Stimulated activated CD4-positive, alpha-beta T cell treated with anti-CD3 and anti-CD28 coated beads, Interleukin-1b, Interleukin-23, amount 100 ng/mL, for 48 hours (primary cell): ENCODE measurements around the gene SLC13A3.

Experiments
- DNase-seq: peaks from one replicate; pipeline ENCODE4 v3.0.0-alpha.2; 2020

SLC13A3 gene

DNA sequence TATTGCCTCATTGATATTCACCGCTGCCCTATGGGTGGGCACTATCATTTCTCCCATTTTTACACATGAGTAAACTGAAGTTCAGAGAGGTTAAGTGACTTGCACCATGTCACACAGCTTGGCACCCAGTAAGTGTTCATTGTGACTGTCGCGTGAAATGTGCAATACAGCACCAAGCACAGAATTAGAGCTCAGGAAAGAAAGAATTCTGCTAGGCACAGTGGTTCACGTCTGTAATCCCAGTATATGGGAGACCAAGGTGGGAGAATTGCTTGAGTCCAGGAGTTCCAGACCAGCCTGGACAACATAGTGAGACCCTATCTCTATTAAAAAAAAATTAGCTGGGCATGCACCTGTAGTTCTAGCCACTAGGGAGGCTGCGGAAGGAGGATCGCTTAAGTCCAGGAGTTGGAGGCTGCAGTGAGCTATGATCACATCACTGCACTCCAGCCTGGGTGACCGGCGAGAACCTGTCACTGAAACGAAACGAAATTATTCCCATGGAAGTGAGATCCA lies 626 bp downstream of the SLC13A3 start:
- DNase-seq = no peak

DNA sequence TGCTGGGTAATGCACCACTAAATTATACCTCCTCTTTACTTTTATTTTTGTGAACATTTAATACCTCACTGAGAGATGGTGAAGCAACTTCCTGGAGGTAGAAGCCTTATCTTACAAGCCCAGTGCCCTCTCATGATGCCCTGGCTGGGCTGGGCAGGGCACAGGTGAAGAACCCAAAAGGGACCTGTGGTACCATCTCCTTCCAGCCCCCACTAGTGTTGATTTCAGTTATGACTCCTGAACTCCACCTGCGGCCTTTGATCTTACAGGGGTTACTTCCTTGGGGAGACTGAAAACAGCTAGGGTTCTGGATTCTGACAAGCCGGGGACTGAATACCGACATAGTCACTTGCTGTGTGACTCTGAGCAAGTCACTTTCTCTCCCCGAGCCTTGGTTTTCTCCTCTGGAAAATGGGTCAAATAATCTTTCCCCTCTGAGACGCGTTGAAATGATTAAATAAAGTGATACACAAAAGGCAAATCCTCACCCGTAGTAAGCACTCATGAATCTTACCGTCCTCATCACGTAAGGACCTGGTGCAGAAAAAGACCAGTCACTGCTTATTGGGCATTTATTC lies 1.2 kb downstream of the SLC13A3 start:
- DNase-seq = no peak

DNA sequence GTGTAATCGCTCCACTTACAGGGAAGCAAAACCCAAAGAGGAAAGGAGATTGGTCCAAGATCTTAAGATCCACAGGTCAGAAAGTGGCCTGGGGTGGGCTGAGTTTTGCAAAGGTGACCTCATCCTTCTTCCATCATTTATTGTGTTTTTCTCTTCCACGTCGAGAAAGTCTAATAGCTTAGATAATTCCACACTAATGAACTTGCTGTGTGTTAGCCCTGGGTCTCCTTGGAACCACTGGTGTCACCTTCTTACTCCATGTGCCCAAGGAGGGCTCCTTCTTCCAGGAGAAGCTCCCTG lies 1.7 kb downstream of the SLC13A3 start:
- DNase-seq = no peak

DNA sequence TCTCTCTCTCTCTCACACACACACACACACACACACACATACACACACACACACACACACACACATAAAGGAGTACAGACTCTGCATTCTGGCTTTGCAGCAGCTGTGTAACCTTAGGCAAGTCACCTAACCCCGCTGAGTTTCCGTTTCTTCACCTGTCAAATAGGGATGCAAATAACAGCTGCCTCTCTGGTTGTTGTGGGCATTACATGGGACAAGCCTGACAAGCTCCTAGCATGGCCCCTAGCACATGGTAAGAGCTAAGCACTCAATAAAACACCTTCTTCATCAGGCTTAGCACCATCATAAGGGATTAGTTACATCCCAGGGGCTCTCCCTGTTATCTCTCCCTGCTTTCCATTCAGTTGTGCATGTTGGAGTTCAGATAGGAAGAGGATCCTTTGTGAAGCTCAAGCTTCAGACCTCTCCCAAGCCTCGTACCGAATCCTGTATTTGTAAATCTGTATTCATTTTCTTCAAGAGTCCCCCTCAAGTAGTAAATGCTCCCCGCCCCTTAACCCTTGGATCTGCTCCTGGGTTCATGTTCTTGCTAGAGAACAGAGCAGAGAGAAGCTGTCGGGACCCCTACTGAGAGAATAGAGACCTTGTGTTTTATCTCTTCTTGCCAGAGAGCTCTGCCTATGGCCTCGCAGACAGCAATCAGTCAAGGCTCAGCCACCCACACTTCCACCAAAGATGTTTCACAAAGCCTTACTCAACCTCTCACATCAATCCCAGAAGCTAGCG lies 2.2 kb downstream of the SLC13A3 start:
- DNase-seq = no peak

DNA sequence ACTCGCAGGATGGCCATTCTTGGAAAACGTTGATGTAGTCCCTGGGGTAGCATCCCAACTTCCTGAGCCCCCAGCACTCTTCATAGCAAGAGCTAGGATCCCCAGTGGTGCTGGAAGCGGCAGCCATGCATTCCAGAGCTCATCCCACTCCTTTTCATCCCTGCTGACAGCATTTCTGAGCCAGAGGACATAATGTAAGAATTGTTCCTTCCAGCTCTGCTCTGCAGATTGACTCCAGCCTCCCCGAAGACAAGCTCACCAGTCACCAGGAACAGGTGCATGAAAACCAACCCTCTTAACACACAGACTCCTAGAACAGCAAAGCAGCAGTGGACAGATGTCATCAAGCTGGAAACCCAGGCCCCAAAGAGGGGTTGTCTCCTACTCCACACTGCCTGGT lies 3.8 kb downstream of the SLC13A3 start:
- DNase-seq = no peak

DNA sequence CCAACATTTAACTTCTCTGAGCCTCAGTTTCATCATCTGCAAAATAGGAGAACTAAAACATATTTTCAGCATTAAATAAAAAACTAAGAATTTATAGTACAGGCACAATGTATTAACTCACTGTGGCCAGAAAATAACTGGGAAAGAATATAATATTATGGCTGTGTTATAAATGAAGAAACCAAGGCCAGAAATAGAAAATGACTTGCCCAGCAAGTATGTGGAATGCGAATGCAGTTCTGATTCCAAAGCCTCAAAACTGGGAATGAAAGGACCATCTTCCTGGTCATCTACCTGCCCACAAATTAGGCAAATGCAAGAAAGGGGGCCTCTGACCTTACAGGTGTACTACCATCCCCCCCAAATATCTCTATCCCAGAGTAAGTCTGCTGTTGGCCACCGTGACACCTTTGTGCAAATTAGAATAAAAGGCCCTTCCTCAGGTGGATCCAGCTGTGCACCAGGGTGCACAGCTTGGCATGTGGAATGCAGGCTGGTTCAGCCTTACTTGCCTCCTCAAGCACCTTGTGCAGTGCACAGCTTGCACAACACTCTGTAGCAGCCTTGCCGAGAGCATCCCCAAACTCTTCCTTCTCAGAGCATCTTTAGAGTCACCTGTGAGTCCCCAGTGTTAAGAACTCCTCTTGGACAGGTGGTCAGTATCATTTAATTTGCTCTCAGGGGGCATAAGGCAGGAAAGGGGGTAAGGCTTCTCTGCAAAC lies 4.4 kb downstream of the SLC13A3 start:
- no peak for DNase-seq

DNA sequence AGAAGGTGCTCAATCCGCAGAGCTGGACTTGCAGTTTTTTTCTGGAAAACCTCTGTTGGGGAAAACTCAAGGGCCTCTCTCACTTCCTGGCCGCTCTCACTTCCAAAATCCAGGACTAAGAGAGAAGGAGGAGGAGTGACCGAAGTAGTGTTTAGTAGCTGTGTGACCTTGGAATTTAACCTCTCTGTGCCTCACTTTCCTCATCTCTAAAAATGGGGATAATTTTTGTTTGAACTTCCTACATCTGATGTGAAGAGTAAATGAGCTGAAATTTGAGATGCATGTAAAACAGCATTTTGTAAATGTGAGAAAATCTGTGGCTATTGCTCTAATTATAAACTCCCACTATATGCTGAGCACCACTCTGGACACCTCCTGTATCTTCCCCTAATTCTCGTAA lies 5.1 kb downstream of the SLC13A3 start:
- DNase-seq = no peak

DNA sequence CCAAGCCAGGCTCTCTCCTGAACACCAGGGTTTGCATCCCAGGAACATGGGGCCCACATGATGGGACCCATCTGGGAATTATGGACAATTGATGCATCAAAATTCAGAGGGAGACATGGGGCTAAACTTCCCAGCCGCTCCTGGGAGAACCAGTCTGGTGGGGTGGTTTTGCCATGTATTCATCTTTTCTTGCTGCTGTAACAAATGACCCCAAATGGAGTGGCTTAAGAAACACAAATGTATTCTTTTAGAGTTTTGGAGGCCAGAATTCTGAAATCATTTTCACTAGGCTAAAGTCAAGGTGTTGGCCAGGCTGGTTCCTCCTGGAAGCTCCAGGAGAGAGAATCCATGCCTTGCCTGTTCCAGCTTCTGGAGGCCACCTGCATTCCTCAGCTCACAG lies 6.5 kb downstream of the SLC13A3 start:
- DNase-seq = no peak

DNA sequence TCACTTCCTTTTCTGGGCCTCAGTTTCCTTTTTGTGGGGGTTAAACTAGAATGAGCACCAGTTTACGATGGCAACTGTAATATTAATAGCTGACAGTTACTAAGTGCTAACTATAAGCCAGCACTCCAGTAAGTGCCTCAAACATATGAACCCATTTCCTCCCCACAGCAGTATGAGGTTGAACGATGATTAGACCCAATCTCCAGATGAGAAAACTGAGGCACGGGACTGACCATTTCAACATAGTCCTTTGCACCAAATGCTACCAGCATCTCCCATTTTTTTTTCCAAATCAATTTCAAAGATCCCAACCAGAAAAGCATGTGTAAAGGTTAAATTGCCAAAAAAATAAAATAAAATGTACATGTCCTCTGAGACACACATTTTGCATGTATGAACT lies 7.1 kb downstream of the SLC13A3 start:
- no peak for DNase-seq

DNA sequence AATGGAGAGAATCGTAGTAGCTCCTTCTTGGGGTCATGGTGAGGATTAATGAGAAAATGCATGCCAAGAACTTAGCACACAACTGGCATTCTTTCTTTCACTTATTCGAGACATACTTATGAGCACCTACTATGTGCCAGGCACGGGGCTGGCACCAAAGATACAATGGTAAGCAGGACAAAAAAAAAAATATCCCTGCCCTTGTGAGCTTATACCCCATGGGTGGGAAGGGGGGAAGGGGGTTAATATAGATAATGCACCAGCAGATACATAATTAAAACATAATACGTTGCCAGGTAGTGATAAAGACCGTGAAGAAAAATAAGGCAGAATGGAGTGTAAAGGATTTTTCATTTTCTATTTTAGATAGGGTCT lies 8.3 kb downstream of the SLC13A3 start:
- DNase-seq = no peak

DNA sequence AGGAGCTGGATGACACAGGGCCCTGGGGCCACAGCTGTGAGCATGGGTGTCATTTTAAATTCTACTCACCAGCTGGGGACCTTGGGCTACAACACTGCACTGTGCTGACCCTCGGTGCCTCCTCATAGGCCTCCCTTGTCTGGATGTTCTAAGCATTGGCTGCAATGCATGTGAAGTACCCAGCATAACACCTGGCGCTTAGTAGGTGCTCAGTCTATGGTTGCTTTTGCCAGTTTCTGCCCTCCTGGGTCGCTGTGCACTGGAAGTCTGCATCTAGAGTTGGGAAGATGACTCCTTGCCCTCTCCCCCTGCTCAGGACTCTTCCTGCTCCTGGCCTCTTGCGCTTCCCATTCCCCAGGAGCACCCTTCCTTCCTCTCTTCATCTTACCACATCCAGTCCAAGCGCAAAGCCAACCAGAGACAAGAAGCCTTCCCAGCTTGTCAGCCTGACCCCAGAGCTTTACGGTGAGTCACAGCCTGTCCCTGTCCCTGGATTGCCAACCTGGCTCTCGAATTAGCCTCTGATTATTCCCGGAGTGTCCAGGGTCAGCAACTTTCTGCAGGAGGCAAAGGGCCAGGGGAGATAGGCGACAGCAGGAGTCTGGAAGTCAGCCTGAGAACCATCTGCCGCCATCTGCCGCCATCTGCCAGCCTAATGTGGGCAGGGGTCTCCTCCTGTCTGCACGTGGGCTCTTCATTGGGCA lies 8.8 kb downstream of the SLC13A3 start:
- no peak for DNase-seq

DNA sequence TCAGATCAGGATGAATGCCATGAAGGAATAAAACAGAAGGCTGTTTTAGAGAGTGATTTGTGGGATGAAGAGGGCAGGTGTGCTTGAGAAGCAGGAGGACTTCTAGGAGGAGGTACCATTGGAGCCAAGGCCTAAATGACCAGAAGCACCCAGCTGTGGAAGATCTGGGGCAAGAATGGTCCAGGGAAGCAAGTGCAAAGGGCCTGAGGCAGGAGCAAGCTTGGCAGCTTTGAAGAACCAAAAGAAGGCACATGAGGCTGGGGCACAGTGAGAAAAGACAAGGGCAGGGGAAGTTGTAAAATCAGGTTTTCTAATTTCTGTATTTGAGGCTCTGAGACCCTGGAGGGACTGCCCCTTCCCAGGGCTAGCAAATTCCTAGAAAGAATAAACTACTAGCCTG lies 9.8 kb downstream of the SLC13A3 start:
- DNase-seq = no peak

DNA sequence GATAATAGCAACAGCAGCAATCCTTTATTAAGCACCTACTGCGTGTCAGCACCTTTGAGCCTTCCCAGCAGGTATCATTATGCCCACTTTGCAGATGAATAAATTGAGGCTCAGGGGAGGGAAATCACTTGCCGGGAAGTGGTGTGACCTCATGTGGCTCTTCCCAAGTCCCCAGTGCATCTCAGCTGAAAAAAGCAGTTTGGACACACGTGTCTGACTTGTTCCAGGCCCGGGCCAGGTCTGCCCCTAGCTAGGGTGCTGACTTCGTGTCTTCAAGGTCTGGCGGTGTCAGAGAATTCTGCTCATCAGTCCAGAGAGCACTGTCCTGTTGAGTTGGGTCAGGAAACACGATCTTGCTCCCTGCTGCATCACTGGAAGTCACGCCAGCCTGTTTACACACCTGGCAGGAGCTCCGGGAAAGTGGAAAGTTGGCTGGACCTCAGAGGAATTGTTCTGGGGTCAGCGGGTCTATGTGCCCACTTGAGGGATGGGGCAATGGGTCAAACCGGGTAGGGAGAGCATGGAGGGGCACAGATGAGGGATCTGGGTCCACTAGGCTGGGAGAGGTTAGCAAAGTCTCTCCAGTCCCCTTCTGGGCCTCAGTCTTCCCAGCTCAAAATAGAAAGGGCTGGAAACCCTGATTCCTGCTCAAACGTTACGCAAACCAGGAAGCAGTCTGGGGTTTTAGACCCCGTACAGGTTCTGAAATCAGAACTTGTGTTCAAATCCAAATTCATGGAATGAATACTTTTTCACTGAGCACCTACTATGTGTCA lies 10.5 kb downstream of the SLC13A3 start:
- no peak for DNase-seq

DNA sequence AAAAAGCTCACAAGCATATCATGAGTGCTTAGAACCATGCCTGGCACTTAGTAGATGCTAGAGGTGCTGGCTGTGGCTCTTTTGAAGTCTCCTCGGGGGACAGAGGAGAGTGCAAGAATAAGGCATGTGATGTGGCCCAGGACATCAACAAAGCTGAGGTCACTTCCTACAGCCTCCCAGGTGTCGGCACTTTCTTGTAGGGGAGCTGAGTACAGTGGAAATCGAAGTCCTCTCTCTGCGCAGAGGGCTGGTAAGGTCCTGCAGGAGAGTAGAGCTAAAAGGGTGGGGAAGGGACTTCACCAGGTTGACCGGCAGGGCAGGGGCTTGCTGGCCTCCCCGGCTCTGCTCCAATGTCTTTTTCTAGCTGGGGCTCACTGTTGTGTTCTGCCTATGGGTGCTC lies 11.2 kb downstream of the SLC13A3 start:
- no peak for DNase-seq

DNA sequence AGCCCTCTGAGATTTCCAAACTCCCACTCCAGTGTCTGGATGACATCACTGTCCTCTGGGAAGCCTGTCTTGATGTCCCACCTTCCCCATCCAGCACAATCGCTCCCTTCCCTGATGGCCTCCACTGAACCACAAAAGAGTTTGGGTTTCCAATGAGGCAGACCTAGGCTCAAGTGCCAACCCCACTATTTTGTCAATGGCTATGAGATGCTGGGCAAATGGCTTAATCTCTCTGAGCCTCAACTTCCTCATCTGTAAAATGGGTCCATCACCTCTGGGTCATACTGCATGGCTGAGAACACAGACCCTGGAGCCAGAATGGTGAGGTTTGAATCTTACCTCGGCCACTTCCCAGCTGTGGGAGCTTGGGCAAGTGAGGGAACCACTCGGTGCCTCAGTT lies 11.7 kb downstream of the SLC13A3 start:
- no peak for DNase-seq

DNA sequence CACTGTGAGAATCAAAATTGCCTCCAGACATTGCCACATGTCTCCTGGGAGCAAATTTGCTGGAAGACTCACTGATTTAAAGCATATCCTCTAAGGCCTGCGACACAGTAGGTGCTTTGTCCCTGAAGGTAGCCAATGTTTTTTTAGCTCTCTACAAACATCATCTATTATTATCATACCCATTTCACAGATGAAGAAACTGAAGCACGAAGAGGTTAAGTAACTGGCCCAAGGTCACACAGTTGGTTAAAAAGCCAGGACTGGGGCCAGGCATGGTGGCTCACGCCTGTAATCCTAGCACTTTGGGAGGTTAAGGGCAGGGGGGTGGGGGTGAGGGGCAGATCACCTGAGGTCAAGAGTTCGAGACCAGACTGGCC lies 12.4 kb downstream of the SLC13A3 start:
- DNase-seq = no peak

DNA sequence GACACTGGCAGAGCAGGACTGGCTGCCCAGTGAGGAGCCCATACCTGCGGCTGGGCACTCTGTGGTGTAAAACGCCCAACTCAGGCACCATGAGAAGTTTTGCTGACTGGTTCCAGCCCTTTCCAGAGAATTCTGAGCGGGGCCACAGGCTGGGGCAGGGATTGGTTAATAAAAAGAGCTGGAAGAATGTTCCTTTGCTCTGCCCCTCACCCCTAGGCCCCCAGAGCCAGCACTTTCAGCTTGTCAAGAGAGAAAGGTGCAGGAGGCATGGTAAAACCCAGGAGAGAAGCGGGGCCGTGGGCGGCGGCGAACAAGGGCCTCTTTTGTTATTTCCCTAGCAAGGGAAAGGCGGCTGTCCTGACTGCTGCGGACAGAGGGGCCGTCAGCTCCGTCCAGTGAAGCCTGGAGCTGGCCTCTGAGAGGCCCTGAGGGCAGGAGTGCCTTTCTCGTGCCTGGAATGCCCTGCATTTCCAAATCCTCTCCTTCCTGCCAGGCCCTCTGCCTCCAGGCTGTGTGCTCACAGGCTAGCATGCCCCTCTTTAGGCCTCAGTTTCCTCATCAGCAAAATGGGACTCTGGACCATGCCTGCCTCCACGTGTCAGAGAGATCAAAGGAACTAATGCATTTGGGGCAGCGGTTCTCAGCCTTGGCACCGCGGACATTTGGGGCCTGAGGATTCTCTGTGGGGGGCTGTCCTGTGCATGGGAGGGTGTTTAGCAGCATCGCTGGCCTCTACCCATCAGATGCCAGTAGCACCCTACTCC lies 12.9 kb downstream of the SLC13A3 start:
- DNase-seq = no peak

DNA sequence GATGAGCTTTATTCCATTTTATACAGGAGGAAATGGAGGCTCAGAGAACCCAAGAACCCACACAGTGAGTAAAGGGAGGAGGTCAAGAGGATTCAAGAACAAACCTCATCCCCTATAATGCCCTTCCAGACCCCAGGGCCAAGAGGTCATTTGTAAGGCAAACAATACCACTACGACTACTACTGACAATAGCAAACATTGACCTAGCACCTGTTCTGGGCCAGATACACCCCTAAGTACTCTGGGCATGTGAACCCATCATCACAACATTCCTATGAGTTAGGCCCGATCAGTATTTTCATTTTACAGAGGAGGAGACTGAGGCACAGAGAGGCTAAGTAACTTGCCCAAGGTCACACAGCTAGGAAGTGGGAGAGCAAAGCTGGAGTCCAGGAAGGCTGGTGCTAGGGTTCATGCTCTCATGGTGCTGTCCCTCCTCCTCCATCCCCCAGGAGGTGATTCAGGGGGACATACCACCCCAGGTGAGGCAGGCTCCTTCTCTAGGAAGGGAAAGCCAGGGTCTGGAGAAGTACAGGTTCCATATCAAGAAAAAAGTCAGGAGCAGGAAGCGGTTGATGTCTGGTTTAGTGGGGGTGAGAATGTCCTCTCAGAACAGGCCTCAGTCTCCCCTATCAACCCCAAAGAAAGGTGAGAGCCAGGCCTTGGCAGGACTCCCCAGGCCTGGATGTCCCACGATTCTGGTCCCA lies 13.7 kb downstream of the SLC13A3 start:
- no peak for DNase-seq

DNA sequence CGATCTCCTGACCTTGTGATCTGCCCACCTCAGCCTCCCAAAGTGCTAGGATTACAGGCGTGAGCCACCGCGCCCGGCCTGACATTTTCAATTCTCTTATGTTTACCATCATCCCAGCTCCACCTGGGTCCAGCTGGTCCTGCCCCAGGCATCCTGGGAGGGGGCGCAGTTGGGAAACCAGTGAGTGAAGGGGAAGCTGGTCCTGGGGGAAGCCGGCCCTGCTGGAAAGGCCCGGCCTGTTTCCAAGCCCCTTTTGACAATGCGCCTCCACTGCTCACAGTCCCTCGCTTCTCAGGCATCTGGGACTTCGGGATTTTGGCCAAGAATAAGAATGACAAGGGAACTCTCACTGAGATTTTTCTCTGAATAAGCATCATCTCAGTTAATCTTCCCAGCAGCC lies 14.2 kb downstream of the SLC13A3 start:
- DNase-seq = no peak

DNA sequence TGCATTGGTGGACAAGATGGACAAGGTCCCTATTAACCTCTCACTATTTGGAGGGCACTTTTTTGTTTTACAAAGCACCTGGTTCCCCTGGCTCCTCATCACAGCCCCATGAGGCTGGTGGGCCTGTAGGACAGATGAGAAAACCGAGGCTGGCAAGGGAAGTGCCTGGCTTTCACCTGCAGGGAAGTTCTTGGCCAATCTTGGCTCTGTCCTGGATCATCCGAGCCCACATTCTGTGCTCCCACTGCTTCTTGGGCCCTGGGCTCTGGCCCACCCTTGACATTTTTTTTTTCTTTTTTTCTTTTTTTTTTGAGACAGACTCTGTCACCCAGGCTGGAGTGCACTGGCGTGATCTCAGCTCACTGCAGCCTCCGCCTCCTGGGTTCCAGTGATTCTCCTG lies 14.7 kb downstream of the SLC13A3 start:
- DNase-seq = no peak

DNA sequence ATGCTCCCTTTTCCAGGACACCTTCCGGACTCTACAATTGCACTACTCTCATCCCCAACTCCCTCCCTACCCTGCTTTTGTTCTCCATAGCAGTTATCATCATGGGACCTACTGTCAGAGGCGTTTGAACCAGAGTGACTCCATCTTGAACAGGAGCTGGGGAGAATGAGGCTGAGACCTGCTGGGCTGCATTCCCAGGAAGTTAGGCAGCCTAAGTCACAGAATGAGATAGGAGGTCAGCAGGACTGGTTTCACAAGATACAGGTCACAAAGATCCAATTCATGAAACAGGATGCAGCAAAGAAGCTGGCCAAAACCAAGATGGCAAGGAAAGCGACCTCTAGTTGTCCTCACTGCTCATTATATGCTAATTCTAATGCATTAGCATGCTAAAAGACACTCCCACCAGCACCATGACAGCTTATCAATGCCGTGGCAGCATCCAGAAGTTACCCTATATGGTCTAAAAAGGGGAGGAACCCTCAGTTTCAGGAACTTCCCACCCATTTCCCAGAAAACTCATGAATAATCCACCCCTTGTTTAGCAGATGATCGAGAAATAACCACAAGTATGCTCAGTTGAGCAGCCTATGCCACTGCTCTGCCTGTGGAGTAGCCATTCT lies 15.6 kb downstream of the SLC13A3 start:
- no peak for DNase-seq
